CD4-positive, alpha-beta T cell (primary cell): ENCODE measurements around the gene LINGO4. TPM values are rescaled to one million over a fixed set of nuclear protein-coding genes. Genes with fewer than 3 reads are reported as not detected.
A peak's percentile ranks its signal among the peaks of the same experiment; 100 is the strongest.

ENCODE experiments used
- ATAC-seq: fragments of 200-7000 bp; cut with Tn5 transposase; one replicate; pipeline ENCODE4 v1.10.0; 2022; ENCODE audit warnings: mild to moderate bottlenecking; ENCODE audit not compliant: poor library complexity
- CTCF ChIA-PET: fragments of 350-600 bp; sonication (Branson Sonifier 250); formaldehyde crosslinking; loops from one replicate; lab custom pipeline; 2021; ENCODE audit warnings: antibody characterized with exemption, inconsistent platforms; lab: Charles Lee
- POLR2A ChIA-PET: fragments of 350-600 bp; sonication (Branson Sonifier 250); formaldehyde crosslinking; loops from one replicate; lab custom pipeline; 2021; ENCODE audit warnings: antibody characterized with exemption, inconsistent platforms; lab: Charles Lee
- DNase-seq, 14 experiments: peaks; one replicate each; pipeline ENCODE4 v3.0.0-alpha.2; 2013 to 2020; ENCODE audit warnings: mixed read lengths in 2 of 14
- H3K27ac ChIP-seq, 2 donors: one replicate each; pipeline versions ENCODE4 v1.5.1 to v1.7.0; 2013; ENCODE audit warnings: low read length in 2 of 2, low read depth in 1 of 2, mild to moderate bottlenecking in 1 of 2
- H3K27me3 ChIP-seq, 2 experiments: 1 replicate in 1 of 2; 2 replicates in 1 of 2; pipeline versions ENCODE4 v1.6.1 to v1.7.0; 2013; ENCODE audit warnings: low read length in 2 of 2, control low read depth in 1 of 2, mild to moderate bottlenecking in 1 of 2, moderate library complexity in 1 of 2; ENCODE audit not compliant: insufficient read depth in 2 of 2, control insufficient read depth in 1 of 2
- H3K36me3 ChIP-seq: one replicate; pipeline ENCODE4 v1.6.1; 2013; ENCODE audit warnings: low read length, control low read depth; ENCODE audit not compliant: insufficient read depth
- H3K4me1 ChIP-seq: one replicate; pipeline ENCODE4 v1.6.1; 2013; ENCODE audit warnings: low read length, control low read depth; ENCODE audit not compliant: insufficient read depth
- H3K4me3 ChIP-seq: one replicate; pipeline ENCODE4 v1.5.1; 2013; ENCODE audit warnings: mild to moderate bottlenecking, low read length, moderate library complexity
- H3K9me3 ChIP-seq, 2 experiments: 1 replicate in 1 of 2; 2 replicates in 1 of 2; pipeline versions ENCODE4 v1.6.1 to v1.7.0; 2013; ENCODE audit warnings: low read length in 2 of 2, mild to moderate bottlenecking in 2 of 2, control low read depth in 1 of 2, moderate library complexity in 1 of 2; ENCODE audit not compliant: control insufficient read depth in 1 of 2, insufficient read depth in 1 of 2
- H3K27ac Mint-ChIP-seq: one replicate; pipeline ENCODE4 v1.8.0; 2020; ENCODE audit warnings: mixed read lengths
- H3K27me3 Mint-ChIP-seq: one replicate; pipeline ENCODE4 v1.8.0; 2021; ENCODE audit warnings: mixed read lengths
- H3K36me3 Mint-ChIP-seq: one replicate; pipeline ENCODE4 v1.8.0; 2021; ENCODE audit warnings: low read depth, mixed read lengths
- H3K4me1 Mint-ChIP-seq: one replicate; pipeline ENCODE4 v1.8.0; 2021; ENCODE audit warnings: low read depth, mixed read lengths
- H3K4me3 Mint-ChIP-seq: one replicate; pipeline ENCODE4 v1.8.0; 2020; ENCODE audit warnings: mild to moderate bottlenecking, mixed read lengths
- H3K9me3 Mint-ChIP-seq: one replicate; pipeline ENCODE4 v1.8.0; 2020; ENCODE audit warnings: mixed read lengths
- intact Hi-C, 2 experiments: fragments of 100-400 bp; cut with DNase I in 1 of 2; cut with micrococcal nuclease in 1 of 2; formaldehyde crosslinking; loops; one replicate each; pipeline versions ENCODE4 v1.15.1 to v1.9.0; 2023 to 2025; cut with DNase I, micrococcal nuclease
- total RNA-seq, 174 experiments: library from RNA in 2 of 174; stranded (reverse) in 2 of 174; gene quantifications; one replicate each; pipeline ENCODE4 v1.2.3 and lab custom pipeline; 2021 to 2026
- TF ChIP-seq, protein P1 (sequence below): fragments of 200-600 bp; IDR thresholded peaks from one replicate; pipeline ENCODE4 v1.8.0; 2022; ENCODE audit warnings: antibody characterized with exemption, mild to moderate bottlenecking

Gene LINGO4
- total RNA-seq, 2 experiments from 2014 or later = 0.06 to 0.16 TPM

DNA sequence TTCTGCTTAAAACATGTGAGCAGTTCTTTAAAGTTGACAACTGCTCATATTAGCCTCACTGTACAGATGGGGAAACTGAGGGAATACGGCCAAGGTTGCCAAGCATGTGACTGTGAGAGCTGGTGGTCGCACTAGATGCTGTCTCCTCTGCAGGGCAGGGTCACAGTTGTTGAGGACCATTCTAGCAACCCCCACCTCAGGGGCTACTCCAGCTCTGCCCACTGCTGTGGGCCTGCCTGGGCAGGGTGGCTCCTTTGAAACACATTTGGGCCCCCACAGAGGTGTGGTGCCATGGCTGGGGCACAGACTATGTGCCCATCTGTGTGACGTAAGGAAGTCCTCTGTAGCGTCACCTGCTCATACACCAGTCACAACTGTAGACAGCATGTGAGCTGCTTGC is 47.5 kb upstream of the LINGO4 start:
- CTCF ChIA-PET = no interaction called here
- H3K4me3 Mint-ChIP-seq = no peak overlapping the region
- TF ChIP-seq, protein P1, sequence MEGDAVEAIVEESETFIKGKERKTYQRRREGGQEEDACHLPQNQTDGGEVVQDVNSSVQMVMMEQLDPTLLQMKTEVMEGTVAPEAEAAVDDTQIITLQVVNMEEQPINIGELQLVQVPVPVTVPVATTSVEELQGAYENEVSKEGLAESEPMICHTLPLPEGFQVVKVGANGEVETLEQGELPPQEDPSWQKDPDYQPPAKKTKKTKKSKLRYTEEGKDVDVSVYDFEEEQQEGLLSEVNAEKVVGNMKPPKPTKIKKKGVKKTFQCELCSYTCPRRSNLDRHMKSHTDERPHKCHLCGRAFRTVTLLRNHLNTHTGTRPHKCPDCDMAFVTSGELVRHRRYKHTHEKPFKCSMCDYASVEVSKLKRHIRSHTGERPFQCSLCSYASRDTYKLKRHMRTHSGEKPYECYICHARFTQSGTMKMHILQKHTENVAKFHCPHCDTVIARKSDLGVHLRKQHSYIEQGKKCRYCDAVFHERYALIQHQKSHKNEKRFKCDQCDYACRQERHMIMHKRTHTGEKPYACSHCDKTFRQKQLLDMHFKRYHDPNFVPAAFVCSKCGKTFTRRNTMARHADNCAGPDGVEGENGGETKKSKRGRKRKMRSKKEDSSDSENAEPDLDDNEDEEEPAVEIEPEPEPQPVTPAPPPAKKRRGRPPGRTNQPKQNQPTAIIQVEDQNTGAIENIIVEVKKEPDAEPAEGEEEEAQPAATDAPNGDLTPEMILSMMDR = no peak
- H3K9me3 Mint-ChIP-seq = no peaks in the 10 kb centered on the region
- no peaks in the 10 kb centered on the region for H3K36me3 Mint-ChIP-seq
- DNase-seq (no peak), ATAC-seq (no peak)
- no peaks in the 10 kb centered on the region for H3K4me1 Mint-ChIP-seq
- H3K27ac Mint-ChIP-seq = no peak overlapping the region
- H3K27me3 ChIP-seq = no peaks in the 10 kb centered on the region
- no peaks in the 10 kb centered on the region for H3K9me3 ChIP-seq
- H3K4me3 ChIP-seq = no peak overlapping the region
- intact Hi-C loops = no loop called here
- H3K27ac ChIP-seq = no peak overlapping the region
- POLR2A ChIA-PET = no interaction called here
- peaks cover 5% of the 10 kb centered on the region for H3K36me3 ChIP-seq
- H3K27me3 Mint-ChIP-seq = no peaks in the 10 kb centered on the region
- H3K4me1 ChIP-seq = peaks cover 3% of the 10 kb centered on the region

DNA sequence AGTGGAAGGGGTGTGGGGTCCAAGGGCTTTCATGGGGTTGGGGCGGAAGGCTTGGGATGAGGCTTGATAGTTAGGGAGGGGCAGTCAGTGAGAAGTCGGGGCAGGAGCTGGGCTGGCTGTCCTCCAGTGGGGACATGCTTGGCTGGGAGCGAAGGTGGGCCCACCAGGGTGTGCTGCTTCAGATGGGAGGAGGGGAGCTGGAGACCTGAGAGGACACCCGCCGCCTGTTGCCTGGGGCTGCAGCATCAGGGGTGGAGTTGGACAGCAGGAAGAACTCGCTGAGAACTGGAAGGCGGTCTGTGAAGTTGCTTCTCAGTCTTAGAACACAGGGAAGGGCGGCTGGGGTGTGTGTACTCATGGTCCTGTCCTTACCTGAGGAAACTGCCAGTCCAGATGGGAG is 46.7 kb upstream of the LINGO4 start:
- peaks cover 5% of the 10 kb centered on the region for H3K4me1 ChIP-seq
- DNase-seq (no peak), ATAC-seq (no peak)
- Mint-ChIP-seq H3K4me3 (no peak overlapping the region), H3K27me3 (no peaks in the 10 kb centered on the region), H3K36me3 (no peaks in the 10 kb centered on the region), H3K27ac (no peak overlapping the region), H3K4me1 (no peaks in the 10 kb centered on the region), H3K9me3 (no peaks in the 10 kb centered on the region)
- H3K4me3 ChIP-seq = no peak overlapping the region
- TF ChIP-seq, protein P1 = no peak
- H3K27me3 ChIP-seq = no peaks in the 10 kb centered on the region
- intact Hi-C loops = no loop called here
- H3K9me3 ChIP-seq = no peaks in the 10 kb centered on the region
- ChIA-PET CTCF (no interaction called here), POLR2A (no interaction called here)
- H3K27ac ChIP-seq = no peak overlapping the region
- H3K36me3 ChIP-seq = peaks cover 5% of the 10 kb centered on the region

DNA sequence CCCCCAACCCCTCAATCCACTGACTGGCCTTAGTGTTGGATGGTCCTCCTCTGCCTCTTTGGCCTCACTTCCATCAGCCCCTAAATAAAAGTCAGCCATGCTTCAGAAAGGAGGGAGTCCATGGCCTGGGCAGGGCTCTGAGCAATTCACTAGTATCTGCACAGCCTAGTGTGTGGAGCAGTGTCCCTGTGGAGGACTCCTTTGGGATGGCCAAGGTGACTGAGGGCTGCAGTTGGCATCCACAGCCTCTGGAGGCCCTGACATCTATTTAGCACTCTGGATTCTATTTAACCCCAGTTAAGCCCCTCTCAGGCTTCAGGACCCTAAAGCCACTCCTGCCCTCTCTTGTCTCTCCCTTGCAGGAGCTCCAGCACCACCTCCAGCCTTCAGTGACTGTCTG is 44.7 kb upstream of the LINGO4 start:
- H3K27me3 Mint-ChIP-seq = no peaks in the 10 kb centered on the region
- no peaks in the 10 kb centered on the region for H3K9me3 Mint-ChIP-seq
- Histone ChIP-seq H3K9me3 (no peaks in the 10 kb centered on the region), H3K36me3 (peaks cover 10% of the 10 kb centered on the region), H3K27ac (no peak overlapping the region), H3K4me1 (peaks cover 13% of the 10 kb centered on the region), H3K27me3 (no peaks in the 10 kb centered on the region), H3K4me3 (no peak overlapping the region)
- TF ChIP-seq, protein P1 = no peak
- peaks cover 7% of the 10 kb centered on the region for H3K4me1 Mint-ChIP-seq
- intact Hi-C loops = no loop called here
- DNase-seq (peak in 1 of 14 experiments; percentile 7), ATAC-seq (no peak)
- peak overlapping the region; percentile 64 for H3K27ac Mint-ChIP-seq
- H3K4me3 Mint-ChIP-seq = no peak overlapping the region
- H3K36me3 Mint-ChIP-seq = peaks cover 5% of the 10 kb centered on the region
- POLR2A ChIA-PET = no interaction called here
- CTCF ChIA-PET = no interaction called here
